COLO829 (cell line): Measurements from ENCODE around the gene THSD4.
"Not testable (repeated sequence)": the region's sequence is repeated elsewhere in the genome, so short reads cannot be mapped to it uniquely, and the experiment has no call there.

Source experiments
- DNase-seq: peaks from one replicate; pipeline ENCODE4 v3.0.0; 2012; ENCODE audit warnings: low spot score

The THSD4 gene

DNA sequence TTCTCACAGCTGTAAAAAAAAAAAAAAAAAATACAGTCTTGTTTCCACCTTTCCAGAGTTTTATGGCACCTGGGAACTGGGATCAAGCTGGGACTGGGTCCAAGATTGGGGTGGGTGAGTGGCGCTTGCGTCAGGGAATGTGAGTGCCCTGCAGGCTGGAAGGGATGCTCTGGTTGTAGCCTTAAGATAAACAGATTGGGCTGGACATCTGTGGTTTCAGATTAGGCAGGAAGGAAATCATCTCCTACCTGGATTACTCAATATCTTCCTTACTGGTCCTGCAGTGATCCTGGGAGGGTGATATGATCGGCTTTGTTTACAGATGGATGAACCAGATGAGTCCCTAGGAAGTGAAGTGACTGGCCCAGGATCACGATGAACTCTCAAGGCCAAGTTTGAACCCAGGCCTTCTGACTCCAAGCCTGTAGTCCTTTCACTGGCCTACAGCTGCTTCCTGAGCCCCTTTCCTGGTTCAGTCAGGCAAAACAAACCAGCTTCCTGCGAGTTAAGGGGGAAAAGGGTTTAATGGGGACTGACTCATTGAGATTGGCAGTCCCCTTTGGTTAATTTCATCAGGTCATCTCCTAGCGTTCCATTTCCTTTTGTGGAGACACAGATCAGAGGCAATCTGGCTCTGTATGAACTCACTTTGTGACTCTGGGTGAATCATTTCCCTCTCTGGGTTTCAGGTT, 179.8 kb downstream of the THSD4 start:
- peak; percentile 35 for DNase-seq

DNA sequence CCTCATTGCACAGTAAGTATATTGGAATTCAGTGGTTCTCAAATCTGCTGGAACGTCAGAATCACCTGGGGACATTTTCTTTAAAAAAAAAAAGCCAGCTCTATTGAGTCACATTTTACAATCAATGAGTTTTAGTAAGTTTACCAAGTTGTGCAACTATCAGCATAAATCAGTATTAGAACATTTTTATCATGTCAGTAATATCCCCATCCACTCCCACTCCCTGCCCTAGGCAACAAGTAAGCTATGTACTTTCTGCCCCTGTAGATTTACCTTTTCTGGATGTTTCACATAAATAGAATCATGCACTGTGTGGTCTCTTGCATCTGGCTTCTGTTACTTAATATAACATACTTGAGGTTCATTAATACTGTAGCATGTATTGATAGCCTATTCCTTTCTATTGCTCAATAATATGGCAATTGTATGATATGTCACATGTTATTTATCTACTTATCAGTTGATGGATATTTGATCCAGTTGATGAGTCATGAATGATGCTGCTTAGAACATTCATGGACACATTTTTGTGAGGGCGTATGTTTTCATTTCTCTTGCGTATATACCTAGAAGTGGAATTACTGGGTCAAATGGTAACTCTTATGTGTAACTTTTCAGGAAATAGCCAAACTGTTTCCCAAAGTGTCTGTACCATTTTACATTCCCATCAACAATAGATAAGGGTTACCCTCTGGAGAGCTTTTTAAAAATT, 180.5 kb downstream of the THSD4 start:
- DNase-seq, result no peak

DNA sequence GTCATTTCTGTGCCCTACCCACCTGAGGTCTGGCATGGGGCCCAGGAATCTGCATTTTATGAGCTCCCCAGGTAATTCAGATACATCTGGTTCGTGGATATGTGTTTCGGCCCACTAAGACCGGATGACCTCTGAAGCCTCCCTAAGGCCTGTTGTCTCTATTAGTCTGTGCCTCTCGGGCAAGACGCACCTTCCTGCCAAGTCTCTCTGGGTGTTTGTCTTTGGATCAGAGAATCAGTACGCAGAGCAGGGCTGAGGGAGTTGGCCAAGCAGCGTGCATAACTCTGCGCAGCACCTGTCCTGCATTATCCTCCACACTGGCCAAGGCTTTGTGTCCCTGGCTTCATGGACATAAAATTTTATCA, 181.0 kb downstream of the THSD4 start:
- no peak for DNase-seq

DNA sequence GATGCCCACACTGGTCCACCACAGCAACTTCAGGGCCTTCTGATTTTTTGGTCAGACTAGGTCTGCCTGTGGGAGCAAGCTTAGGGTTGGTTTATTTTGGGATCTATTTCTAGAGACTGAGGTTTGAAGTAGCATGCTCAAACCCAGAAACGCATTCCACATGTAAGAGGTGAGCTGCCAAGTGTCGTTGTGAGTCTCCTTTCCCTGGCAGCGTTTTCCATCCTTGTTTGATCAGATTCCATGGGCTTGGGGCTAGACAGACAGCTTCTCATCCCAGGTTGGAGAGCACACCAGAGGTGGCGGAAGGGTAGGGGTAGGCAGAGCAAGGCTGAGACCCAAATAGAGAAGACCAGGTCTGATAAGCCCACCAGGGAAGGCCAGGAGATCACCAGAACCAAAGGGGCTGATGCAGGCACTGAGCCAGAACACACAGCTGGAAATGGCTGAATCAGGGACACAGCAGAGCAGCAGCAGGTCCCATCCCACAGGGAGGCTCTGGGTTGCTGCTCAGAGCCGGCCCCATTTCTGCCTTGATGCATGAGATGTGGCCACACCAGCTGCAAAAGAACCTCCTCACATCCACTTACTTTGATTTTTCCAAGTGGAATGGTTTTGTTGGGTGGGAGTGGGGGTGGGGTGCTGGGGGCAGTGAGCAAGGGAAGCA, 186.8 kb downstream of the THSD4 start:
- no peak for DNase-seq

DNA sequence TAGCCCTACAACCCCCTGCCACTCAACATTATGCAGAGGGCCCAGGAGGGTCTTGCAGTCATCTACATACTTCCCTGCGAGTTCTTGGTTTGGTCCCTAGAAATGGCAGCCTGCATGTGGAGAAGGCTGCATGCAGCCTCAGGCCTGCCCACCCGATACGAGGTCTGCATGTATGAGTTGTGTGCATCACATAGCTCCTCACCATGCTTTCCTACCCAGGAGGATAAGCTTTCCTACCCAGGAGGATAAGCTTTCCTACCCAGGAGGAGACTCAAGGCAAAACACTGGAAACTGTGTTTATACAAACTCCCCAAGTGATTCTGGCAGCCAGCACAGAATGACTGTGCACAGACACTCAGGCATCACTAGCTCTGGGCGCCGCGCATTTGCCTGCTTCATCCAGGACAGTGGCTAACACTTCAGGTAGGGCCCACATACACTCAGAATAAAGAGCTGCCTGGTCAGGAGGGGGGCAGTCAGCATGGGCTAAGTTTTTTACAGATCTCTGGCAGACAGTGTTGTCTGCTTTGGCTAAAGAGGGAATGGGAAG, 187.7 kb downstream of the THSD4 start:
- DNase-seq, result no peak

DNA sequence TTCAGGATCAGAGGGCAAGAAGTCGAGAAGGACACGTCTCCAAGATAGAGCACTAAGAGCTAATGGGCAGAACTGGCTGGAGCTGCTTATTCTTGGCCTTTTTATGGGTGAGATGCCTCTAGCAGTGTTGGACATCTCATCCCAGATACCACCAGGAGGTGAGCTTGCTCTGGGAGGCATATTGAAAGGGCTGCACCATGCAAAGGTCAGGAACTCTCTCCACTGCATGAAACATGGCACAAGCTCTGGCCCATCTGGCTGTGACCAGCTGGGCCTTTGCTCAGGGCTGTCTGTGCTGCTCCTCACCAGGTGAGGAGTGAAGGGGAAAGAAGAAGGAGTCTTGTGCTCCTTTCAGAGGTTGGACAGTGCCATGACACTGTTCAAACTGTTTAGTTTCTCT, 188.7 kb downstream of the THSD4 start:
- DNase-seq, result no peak

DNA sequence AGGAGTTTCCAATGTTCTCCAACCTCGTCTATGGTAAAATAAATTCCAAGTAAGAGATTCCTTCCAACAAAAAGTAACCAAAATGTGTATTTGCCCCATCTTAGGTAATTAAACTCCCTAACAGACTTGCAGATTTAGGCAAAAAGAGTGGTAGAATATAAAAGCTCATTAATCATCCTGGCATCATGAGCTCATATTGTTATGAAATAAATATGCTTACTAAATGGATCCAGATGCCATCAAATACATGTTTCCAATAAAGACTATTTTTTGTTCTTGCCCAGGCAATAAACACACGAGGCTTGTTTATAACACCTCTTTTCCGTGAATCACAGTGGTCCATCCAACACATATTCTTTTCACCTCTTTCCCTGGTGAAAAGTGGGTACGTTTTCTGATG, 189.4 kb downstream of the THSD4 start:
- DNase-seq, result no peak

DNA sequence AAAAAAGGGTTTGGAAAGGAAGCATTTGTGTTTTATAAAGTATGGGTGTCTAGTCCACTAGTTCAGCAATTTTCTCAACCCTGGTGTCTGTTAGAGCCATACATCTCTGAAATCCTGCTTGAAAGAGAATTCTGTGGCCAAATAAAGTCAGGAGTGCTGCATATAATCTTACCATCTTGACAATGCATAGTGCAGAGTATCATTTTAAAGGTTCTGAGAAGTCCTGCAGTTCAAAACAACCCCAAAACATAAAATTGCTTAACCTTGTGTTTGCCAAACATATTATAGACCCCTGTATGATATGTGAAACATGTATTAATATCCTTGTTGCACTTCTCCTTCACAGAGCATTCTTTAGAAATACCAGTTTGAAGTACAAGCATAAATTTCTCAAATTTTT, 191.3 kb downstream of the THSD4 start:
- DNase-seq, result no peak

DNA sequence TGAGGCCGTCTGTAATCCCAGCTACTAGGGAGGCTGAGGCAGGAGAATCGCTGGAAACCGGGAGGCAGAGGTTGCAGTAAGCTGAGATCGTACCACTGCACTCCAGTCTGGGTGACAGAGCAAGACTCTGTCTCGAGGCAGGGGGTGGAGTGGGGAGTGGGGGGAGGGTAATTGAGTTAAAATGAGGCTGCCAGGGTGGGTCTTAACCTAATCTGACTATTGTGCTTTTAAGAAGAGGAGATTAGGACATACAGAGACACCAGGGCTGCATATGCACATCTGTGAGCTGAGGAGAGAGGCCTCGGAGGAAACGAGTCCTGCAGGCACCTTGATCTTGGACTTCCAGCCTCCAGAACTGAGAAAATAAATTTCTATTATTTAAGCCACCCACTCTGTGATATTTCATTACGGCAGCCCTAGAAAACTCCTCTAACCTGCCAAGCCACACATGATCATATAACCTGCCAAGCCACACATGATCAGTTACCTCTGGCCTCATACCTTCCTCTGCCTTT, 197.0 kb downstream of the THSD4 start:
- no peak for DNase-seq

DNA sequence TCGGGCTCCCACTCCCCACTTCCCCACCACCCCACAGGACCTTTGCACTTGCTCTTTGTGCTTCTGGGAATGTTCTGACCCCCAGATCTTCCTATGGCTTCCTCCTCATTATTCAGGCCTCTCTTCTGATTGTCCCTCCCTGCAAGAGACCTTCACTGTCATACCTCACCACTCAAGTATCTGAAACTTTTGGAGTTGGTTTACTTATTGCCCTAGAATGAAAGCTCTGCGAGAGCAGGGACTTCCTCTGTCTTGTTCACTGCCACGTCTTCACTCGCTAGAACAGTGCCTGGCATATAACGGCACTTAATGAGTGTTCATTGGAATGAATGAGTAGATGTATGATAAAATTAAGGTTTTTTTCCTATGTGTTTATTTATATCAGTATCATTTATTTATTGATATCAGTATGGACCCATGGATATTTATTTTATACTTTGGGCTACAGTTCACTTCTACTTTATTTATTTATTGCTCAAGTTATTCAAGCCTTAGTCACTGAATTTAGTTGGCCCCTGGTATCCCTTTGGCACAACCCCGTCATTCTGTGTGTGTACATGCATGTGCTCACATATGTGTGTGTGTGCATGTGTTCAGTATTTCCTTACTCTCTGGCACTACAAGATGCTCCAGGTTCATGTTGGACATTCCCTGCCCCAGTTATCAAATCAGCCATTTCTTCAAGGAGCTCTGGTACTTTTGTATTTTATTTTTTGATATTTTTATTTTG, 197.6 kb downstream of the THSD4 start:
- no peak for DNase-seq

DNA sequence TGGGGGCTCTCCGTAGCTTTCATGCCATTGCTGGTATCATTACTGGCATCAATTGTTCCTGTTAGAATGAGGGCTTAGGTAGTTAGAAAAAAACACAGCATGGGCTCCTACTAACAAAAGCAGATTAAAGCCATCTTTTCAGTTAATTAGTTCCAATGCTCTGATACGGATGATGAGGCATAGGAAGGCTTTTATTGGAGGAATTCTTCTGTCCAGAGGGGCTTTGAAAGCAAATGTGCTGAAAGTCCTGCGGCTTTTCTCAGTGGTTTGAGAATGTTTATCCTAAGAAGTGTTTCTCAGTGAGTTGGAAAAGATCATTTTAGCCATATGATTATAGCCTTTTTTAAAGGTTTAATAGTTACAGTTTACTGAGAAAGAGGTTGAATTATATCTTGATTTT, 198.5 kb downstream of the THSD4 start:
- DNase-seq, result no peak

DNA sequence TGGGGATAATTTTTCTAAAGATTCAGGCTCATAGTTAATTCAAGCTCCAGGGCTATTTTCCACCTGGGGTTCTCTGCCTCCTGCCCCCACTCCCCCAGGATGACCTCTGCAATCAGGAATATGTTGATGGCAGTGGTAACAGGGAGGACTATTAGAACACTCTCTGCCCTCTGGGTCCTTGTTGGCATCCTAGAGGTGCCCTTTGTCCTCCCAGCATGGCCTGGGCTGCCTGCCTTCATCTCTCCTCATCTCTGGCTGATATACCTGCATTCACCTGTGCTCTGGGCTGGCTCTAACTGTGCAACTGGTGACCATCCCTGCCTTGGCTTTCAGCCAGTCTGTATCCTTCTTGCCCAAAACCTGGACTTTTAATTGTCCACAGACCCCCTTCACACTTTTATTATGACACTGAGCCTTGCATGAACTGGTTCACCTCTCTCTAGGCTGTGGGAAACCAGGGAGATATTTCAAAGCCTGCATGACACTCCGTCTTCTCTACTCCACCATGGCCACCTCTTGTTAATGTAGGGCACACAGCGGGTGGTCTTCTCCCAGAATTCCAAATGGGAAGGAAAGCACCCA, 199.8 kb downstream of the THSD4 start:
- DNase-seq, result no peak

DNA sequence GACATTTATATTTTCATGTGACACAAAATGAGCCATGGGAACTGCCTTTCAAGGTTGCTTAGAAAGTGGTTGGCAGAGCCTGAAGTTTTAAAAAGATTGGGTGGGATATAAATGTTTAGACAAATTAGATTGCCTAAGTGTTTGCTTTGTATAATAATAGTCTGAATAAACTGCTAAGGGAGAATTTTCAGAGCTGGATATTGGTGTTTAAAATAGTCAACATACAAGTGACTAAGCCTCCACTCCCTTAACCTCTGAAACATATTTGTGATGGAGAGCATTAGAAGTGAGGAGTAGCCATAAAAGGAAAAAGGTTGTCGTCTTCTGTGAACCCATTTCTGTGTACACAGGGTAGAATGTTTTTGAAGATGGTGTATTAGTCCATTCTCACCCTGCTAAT, 201.6 kb downstream of the THSD4 start:
- DNase-seq, result no peak

DNA sequence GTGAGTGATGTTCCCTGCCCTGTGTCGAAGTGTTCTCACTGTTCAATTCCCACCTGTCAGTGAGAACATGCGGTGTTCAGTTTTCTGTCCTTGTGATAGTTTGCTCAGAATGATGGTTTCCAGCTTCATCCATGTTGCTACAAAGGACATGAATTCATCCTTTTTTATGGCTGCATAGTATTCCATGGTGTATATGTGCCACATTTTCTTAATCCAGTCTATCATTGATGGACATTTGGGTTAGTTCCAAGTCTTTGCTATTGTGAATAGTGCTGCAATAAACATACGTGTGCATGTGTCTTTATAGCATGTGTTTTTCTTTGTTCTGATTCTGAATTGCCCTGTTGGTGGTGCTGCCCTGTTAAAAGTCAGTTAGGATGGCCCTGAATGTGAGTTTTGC, 204.2 kb downstream of the THSD4 start:
- DNase-seq, result not testable (repeated sequence)

DNA sequence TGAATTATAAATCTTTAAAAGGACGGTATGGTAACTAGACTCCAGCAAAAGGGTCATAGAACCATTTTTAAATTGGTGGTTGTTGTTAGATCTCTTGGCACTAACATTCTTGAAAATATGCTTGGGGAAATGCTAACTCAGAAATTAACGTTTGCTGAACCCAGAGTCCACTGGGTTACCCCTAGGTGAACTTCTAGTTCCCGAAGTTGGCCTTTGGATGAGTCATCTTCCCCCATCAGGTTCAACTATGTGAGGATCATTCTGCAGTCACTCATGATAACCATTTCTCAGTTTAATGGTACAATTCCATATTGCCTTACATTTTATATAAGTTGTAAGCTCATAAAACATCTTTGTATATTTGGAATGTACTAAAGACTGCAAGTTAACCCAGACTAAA, 204.7 kb downstream of the THSD4 start:
- DNase-seq, result no peak

DNA sequence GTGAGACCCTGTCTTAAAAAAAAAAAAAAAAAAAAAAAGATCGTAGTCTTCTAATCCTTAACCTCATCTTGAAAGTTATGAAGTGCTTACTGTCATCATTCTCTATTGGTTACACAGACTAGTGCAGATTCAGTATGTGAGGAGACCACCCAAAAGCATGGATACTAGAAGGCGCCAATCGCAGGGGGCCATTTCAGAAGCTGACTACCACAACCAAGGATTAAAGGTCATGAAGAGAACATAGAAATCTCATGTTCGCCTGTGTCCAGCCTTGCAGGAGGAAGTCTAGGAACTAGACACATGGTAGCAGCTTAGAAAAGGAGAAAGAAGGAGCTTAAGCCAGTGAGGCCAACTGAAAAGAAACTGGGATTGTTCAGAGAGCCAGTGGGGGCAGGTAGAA, 207.8 kb downstream of the THSD4 start:
- DNase-seq, result no peak

DNA sequence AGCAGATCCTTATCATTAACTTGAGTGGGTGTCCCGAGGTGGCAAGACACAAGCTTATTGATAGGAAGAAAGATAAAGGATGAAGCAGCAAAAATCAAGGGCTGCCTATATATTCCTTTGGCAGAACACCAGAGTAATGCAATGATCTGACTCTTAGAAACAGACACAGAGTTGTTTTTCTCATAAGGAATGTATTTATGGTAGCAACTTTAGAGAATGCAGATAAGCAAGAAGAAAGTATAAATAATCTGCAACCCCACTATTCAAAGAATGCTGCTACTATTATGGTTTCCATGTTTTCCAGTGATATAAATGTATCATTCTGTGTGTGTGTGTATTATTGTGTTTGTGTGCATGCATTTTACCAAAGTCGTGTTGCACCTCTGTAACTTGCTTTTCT, 208.3 kb downstream of the THSD4 start:
- DNase-seq, result no peak

DNA sequence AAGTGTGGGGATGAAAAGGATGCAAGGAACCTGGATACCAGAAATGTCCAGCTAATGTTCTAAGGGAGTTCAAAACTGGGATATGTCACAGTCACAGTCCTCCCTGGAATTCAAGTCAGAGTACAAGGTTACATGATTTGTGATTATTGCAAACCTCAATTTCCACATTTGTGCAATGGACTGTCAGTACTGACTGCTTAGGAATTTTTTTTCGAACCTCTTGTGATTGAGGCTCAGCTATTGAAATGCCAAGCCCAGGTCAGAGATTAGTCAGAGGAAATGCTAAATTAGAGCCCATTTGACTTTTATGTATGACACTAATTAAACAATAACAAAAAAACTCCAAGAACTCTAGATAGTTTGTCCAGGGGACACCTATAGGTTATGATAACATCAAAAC, 210.2 kb downstream of the THSD4 start:
- DNase-seq, result no peak

DNA sequence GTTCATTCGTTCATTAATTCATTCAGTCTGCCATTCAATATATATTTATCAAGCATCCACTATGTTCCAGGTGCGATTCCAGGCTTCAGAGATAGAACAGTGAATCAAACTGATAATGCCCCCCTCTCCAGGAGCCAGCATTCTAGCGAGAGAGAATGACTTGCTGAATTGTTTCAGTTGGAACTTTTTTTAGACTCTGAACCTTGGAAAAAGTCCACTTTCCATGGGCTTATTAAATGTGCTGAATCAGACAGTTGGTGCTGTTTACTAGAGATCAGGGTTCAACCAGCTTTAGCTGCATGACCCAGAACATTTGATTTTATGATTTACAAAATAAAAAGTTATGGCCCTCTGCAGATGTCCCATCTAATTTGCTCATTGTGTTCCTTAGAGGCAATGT, 213.2 kb downstream of the THSD4 start:
- DNase-seq, result no peak

DNA sequence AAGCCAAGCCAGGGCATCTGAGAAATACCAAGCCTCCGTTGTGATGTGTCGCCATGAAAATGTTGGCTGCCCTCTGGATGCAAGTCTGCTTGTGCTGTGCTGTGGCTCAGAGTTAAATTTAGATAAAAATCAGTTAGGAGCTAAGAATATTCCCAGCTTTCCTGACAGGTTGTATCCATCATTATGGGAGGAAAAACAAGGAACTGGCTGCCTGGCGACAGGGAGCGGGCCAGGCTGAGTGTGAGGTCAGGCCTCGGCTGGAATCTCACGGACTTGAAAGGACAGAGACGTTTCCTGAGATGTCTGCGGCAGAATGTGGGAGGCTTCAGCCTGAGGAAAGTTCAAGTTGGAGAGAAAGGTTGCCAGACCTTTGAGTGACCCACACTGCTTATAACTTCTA, 213.8 kb downstream of the THSD4 start:
- DNase-seq, result no peak

DNA sequence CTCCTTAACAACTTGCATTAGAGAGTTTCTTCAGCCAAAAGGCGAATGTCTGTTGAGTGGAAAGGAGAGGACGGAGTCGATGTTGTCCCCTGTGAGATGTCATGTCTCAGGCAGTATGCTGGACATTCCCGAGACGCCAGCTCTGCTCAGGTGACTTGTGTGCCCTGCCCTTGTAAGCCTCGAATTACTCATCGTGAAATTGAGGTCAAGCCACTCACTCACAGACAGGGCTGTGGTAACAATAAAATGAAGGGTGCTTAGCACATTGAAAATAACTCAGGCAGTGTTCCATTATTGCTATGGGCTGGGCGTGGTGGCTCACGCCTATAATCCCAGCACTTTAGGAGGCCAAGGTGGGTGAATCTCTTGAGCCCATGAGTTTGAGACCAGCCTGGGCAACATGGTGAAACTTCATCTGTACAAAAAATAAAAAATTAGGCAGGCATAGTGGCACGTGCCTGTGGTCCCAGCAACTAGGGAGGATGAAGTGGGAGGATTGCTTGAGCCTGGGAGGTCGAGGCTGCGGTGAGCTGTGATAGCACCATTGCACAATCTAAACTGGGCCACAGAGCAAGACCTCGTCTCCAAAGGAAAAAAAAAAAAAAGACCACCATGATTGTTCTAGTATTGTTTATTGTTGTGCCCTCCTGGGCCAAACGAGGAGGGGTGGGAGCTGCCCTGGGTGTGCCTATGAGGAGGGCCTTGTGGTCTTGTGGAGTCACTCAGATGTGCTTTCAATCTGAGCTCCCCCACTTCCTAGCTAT, 214.4 kb downstream of the THSD4 start:
- DNase-seq, result no peak
